NCI-H2171 treated with DMSO at 0.1 percent for 48 hours (cell line): ENCODE results near the gene CD2BP2.

Experiments
- DNase-seq: peaks from one replicate; lab custom pipeline; 2025; lab: John Stamatoyannopoulos, UW

Gene CD2BP2

DNA sequence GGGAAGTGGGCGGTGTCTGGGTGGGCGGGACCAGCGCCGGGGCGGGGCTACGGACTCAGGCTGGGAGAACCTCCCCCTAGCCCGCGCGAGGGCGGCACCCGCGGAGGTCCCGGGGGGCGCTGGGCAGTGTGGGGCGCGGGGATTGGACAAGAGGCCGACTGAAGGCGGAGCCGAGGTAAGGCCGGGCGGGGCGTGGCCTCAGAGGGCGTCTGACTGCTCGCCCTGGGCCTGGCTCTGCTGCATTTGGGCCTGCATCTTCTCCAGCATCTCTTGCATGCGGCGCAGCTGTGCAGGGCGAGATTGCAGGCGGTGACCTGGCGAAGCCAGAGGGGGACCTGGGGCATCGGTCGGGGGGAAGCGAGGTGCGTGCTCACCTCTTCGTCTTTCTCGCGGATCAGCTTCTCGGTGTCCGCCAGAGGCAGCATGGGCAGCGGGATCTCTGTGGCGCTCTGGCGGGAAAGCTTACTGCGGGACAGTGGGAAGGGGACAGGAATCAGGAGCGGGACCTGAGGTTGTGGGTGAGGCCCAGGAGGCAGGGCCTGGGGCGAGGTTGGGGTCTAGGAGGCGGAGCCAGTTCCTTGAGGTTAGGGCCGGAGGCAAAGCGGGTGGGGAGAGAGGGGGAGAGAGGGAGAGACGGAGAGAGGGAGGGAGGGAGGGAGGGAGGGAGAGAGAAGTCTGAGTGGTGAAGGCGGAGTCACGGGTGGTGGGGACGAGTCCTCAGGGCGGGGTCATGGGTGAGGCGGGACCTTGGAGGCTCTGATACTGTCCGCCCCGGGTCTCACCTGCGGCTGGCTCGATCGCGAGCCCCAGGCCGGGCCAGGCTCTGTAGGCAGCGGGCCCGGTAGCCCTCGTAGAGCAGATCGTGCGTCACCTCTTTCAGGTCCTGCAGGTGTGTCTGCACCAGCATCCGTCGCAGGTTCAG is 23.4 kb upstream of the CD2BP2 start:
- DNase-seq: peak; percentile 95

DNA sequence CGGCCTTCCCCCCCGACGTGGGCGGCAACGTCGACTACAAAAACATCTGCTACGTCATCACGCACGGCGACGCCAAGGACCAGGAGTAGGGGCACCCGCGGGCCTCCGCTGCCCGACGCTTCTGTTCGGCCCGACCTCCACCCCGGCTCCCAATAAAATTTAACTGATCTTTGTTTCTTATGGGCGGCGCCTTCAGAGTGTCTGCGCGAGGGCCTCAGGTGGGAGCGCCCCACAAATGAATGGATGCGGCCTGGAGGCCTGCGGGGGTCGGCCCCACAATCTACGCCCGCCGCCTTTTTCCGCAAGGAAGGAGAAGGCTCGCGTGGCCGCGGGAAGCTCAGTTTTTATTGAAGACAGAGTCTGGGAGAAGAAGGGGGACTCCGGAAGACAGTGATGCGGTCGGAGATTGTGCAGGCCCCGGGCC is 22.7 kb upstream of the CD2BP2 start:
- DNase-seq: peak; percentile 87

- DNase-seq: no peak
Measured at GRCh38 chr16:30377050-30377811, 22.1 kb upstream of the CD2BP2 start.

GRCh38 chr16:30376461-30376902 is 21.4 kb upstream of the CD2BP2 start:
- DNase-seq: no peak

GRCh38 chr16:30375864-30376263 is 20.8 kb upstream of the CD2BP2 start:
- no peak for DNase-seq

- no peak for DNase-seq
Measured at GRCh38 chr16:30374538-30374937, 19.4 kb upstream of the CD2BP2 start, which contains the start of gene MYL11. TSS of gene MYL11 (plus strand) at chr16:30374802. CDS start at chr16:30374858, 56 bp downstream.

DNA sequence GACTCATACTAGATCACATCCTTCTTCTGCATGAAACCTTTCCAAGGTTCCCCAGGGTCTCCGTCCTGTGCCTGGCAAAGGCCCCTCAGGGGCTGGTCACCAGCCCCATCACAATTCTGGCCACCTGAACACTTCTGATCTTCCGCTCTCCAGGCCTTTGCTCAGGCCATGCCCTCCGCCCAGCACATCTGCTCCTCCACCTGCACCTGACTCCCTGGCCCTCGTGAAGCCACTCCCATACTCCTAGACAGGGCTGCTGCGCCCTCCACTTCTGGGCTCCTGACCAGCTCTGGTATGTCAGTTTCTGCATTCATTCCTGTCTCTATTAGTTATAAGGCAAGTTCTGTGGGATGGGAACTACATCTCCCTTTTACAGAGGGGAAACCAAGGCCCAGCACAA is 17.6 kb upstream of the CD2BP2 start:
- no peak for DNase-seq

DNA sequence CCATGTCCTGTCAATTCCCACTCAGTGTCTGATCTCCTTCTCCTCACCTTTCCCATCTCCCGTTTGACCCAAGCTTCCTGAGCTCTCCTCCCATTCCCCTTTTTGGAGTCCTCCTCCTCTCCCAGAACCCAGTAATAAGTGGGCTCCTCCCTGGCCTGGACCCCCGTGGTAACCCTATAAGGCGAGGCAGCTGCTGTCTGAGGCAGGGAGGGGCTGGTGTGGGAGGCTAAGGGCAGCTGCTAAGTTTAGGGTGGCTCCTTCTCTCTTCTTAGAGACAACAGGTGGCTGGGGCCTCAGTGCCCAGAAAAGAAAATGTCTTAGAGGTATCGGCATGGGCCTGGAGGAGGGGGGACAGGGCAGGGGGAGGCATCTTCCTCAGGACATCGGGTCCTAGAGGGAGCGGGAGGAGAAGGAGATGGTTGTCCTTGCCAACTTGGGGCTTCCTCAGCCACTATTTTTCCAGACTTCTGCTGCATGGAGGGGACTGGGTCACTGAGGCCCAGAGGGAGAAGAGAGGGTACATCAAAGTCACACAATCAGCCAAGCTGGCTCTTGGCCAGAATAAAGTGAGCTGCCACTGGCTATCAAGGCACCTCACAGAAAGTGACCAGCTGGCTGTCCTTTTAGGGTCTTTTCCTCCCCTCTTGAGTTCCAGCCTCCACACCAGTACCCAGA is 17.1 kb upstream of the CD2BP2 start:
- no peak for DNase-seq

DNA sequence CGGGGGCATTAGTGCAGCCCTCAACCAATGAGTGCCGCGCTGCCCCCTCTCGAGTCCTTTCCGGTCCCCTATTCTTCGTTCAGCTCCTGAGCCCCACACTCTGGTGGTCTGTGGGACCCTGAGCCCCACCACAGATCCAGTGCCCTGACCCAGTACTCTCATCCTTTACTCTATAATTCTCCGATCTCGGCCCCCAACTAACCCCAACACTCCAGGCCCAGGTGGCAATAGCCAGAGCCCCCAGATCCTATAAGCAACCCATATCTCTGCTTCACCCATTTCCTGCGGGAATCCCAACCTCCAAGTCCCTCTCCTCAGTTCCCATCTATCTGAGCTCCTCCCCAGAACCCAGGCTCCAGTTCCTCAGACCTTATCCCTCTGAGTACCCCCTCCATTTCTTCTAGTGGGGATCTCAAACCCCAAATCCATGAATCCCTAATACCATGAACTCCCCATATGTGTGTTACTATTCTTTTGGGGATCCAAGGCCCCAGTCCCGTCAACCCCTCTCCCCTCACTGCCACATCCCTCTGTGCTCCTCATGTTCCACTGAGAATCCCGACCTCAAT is 16.2 kb upstream of the CD2BP2 start:
- no peak for DNase-seq

DNA sequence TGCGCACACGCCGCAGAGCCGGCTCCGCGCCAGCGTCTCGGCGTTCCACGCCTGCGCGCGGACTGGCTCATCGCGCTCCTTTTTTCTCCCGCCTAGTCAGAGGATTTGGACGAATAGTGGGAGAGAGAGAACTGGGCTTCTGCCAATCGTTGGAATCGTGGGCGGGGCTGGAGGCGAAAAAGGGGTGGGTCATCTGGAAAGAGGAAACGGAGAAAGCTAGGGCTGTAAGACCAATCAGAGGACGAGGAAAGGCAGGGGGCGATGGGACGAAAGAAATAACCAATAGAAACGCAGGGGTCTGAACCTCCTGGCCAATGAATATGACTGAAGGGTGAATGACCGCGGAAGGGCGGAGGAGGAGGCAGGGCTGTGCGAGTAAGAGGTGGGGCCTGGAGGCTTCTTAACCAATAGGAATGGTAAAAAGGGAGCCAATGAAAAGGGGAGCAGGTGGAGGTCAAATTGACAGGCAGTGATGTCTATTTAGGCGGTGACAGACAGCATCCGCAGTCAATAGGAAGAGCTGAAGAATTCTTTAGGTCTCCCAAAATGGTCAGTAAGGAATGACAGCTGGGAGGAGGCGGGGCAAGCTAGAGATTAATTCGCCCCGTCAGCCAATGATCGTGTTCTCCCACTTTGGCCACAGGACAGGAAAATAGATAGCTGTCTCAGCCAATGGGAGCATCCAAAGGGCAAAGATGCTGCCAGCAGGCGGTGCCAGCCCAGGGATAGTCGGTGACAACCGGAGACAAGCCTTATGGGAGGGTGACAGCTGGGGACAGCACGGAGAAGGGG is 15.5 kb upstream of the CD2BP2 start, which contains the start of gene TBC1D10B:
TSS of gene TBC1D10B (minus strand) at position 39 of the 792 bp plus-strand sequence. CDS start 311 bp downstream, outside the sequence.
- DNase-seq: peak; percentile 100

DNA sequence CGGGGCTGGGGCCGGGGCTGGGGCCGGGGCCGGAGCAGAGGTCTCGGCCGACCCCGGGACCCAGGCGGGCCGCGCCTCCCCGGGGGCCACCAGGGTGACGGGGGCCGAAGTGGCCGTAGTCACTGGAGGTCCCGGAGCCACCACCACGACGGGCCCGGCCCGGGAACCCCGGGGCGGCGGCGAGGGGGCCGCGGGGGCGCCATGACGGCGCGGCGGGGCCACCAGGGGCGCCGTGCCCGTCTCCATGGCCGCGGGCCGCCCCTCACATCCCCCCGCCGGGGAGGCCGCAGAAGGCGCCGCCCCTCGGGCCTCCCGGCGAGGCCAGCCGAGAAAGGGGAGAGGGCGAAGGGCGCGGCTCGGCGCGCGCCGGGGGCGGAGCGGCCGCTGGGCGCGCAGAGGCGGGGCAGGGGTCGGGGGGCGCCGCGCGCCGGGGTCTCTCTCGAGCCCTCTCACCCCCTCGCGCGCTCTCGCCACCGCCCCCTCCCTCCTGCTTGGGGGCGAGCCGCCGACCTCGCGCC is 14.9 kb upstream of the CD2BP2 start:
- DNase-seq: no peak

DNA sequence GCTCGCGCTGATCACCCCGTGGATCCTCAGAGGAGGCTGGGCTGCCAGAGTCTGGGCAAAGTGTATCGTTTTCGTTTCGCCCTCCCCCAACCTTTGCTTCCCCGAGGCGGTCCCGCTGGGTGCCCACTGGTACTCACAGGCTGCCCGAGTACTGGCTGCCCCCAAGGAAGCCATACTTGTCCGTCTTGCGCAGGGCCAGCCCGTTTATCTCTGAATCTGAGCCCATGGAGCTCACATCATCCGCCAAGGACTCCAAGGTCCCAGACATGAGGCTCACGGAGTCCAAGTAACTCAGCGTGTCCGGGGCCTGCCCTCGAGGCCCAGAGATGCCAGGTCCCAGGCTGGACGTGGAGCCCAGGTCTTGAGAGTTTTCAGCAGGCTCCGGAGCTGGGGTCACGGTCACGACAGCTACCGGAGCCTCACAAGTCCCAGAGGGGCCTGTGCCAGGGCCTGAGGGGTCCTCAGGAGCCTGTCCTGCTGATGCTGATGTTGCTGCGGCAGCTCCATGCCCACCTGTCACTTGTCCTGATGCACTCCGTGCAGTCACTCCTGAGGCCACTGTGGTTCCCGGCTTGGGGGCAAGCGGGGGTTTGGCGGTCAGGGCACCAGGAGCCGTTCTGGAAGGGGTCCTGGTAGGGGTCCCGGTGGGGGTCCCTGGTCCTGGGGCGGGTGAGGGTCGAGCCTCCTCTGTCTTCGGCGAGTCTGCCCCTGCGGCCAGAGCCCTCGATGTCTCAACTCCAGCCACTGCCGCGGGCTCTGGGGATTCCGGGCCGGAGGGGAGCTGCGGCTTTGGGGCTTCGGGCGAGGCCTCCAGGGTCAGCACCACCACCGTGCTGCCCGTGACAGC is 14.2 kb upstream of the CD2BP2 start:
- no peak for DNase-seq

- no peak for DNase-seq
Measured at GRCh38 chr16:30368792-30369090, 13.6 kb upstream of the CD2BP2 start.

DNA sequence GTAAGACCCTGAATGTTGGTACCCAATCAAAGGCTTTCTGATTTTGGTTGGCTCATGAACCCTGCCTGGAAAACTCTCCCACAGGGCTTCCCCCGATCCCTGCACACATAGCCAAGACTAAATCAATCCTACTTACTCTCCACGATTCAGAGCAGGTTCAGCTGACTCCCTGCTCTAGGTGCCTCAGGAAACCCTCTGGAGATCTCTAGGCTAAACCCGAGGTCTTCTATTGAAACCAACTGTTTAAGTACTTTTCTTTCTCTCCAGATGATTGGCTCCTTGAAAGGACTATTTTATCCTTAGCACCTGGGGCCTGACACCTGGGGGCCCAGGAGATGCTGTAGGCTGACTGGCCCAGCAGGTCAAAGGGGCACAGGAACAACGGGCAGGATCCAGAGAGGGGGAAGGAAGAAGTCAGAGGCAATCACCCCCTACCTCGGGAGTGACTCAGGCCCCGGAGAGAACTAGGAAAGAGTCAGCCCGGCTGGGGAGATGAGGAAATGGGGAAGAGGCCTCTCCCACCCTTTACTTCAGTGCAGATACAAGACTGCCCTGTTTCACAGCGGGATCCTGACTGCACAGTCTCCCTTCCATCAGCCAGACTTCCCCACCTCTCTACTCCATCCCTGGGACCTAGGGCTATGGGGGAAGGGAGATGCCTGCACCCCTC is 13.1 kb upstream of the CD2BP2 start:
- DNase-seq: no peak

- no peak for DNase-seq
Measured at GRCh38 chr16:30367349-30368009, 12.4 kb upstream of the CD2BP2 start.

DNA sequence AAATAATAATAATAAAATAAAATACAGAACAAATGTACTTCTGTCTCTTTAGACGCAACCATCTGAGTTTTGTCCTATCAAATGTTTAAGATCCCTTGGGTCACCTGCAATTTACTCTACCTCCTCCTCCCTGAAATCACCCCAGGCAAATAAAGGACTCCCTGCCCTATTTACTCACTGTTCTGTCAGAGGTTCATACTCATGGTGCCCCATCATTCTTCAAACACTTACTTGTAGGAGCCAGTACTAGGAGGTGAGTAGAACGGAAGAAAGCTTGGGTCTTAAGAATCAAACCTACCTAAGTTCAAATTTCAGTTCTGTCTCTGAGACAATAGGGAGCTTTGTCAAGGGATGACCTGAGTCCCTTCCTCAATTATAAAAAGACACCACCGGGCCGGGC is 11.4 kb upstream of the CD2BP2 start:
- no peak for DNase-seq

GRCh38 chr16:30365200-30365599 is 10.1 kb upstream of the CD2BP2 start:
- no peak for DNase-seq

- DNase-seq: no peak
Measured at GRCh38 chr16:30361180-30361579, 6.1 kb upstream of the CD2BP2 start.

DNA sequence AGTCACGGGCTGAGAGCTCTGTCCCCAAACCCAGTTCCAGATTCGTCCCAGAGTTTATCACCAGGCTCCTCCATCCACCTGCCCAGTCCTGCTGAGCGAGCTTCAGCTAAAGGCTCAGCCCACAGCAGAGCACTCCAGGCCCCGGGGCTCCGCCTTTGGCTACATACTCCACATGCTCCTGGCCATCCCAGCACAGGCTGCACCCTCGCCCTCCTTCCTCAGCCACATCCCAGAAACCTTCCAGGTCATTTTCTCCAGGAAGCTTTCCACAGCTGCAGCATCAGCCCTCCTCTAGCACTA is 4.7 kb upstream of the CD2BP2 start:
- no peak for DNase-seq
